H9 (cell line): Measurements from ENCODE around the gene SYNGR1. TPM values are rescaled to one million over a fixed set of nuclear protein-coding genes. Genes with fewer than 3 reads are reported as not detected.

Source experiments
- DNase-seq: peaks from one replicate; pipeline ENCODE4 v3.0.0-alpha.2; 2017
- H2AFZ ChIP-seq: one replicate; pipeline ENCODE4 v1.6.1; 2013; ENCODE audit warnings: mild to moderate bottlenecking, low read length, control low read depth, moderate library complexity
- H2AK5ac ChIP-seq: 2 replicates; pipeline ENCODE4 v1.6.1; 2013; ENCODE audit warnings: low read length, control low read depth, mixed read lengths; ENCODE audit not compliant: insufficient read length
- H2BK120ac ChIP-seq: one replicate; pipeline ENCODE4 v1.6.1; 2013; ENCODE audit warnings: low read depth, mild to moderate bottlenecking, low read length, control low read depth, inconsistent platforms; ENCODE audit not compliant: poor library complexity, severe bottlenecking
- H2BK12ac ChIP-seq: 2 replicates; pipeline ENCODE4 v1.6.1; 2013; ENCODE audit warnings: low read length, control low read depth, mixed read lengths, low read depth; ENCODE audit not compliant: insufficient read length
- H2BK15ac ChIP-seq: 2 replicates; pipeline ENCODE4 v1.6.1; 2013; ENCODE audit warnings: low read depth, low read length, control low read depth
- H2BK20ac ChIP-seq: one replicate; pipeline ENCODE4 v1.6.1; 2013; ENCODE audit warnings: low read depth, mild to moderate bottlenecking, low read length, control low read depth, inconsistent platforms; ENCODE audit not compliant: poor library complexity, severe bottlenecking
- H2BK5ac ChIP-seq: 2 replicates; pipeline ENCODE4 v1.6.1; 2013; ENCODE audit warnings: low read length, control low read depth, mixed read lengths; ENCODE audit not compliant: insufficient read length
- H3K14ac ChIP-seq: 2 replicates; pipeline ENCODE4 v1.6.1; 2013; ENCODE audit warnings: low read length, control low read depth; ENCODE audit not compliant: insufficient read depth
- H3K18ac ChIP-seq: 2 replicates; pipeline ENCODE4 v1.6.1; 2013; ENCODE audit warnings: low read depth, mild to moderate bottlenecking, mixed read lengths, low read length, control low read depth; ENCODE audit not compliant: insufficient read length
- H3K23ac ChIP-seq: 2 replicates; pipeline ENCODE4 v1.6.1; 2013; ENCODE audit warnings: low read length, control low read depth, mixed read lengths, low read depth; ENCODE audit not compliant: insufficient read length
- H3K23me2 ChIP-seq: 2 replicates; pipeline ENCODE4 v1.6.1; 2013; ENCODE audit warnings: low read depth, mild to moderate bottlenecking, mixed read lengths, low read length, control low read depth; ENCODE audit not compliant: insufficient read length, poor library complexity, severe bottlenecking
- H3K27ac ChIP-seq: 2 replicates; pipeline ENCODE4 v1.5.1; 2013; ENCODE audit warnings: low read length, control low read depth, mixed read lengths, low read depth; ENCODE audit not compliant: insufficient read length
- H3K27me3 ChIP-seq: 2 replicates; pipeline ENCODE4 v1.6.1; 2013; ENCODE audit warnings: low read length, control low read depth, inconsistent platforms; ENCODE audit not compliant: insufficient read depth
- H3K4ac ChIP-seq: 2 replicates; pipeline ENCODE4 v1.6.1; 2013; ENCODE audit warnings: low read depth, mild to moderate bottlenecking, control low read depth, inconsistent platforms, low read length, moderate library complexity
- H3K4me1 ChIP-seq: 2 replicates; pipeline ENCODE4 v1.6.1; 2013; ENCODE audit warnings: low read length, control low read depth, inconsistent platforms; ENCODE audit not compliant: insufficient read depth
- H3K4me2 ChIP-seq: 2 replicates; pipeline ENCODE4 v1.6.1; 2013; ENCODE audit warnings: low read length, control low read depth, mixed read lengths; ENCODE audit not compliant: insufficient read length, insufficient read depth
- H3K56ac ChIP-seq: 2 replicates; pipeline ENCODE4 v1.6.1; 2013; ENCODE audit warnings: low read depth, mild to moderate bottlenecking, mixed read lengths, low read length, control low read depth; ENCODE audit not compliant: insufficient read length
- H3K79me1 ChIP-seq: 2 replicates; pipeline ENCODE4 v1.6.1; 2013; ENCODE audit warnings: low read depth, mild to moderate bottlenecking, moderate library complexity, low read length, control low read depth, inconsistent platforms; ENCODE audit not compliant: insufficient read depth, poor library complexity, severe bottlenecking
- H3K79me2 ChIP-seq: 2 replicates; pipeline ENCODE4 v1.6.1; 2013; ENCODE audit warnings: low read length, control low read depth, inconsistent platforms; ENCODE audit not compliant: insufficient read depth
- H3K9ac ChIP-seq: 2 replicates; pipeline ENCODE4 v1.6.1; 2013; ENCODE audit warnings: low read length, control low read depth, mixed read lengths; ENCODE audit not compliant: insufficient read length; ENCODE audit errors: extremely low read depth
- H3K9me3 ChIP-seq: one replicate; pipeline ENCODE4 v1.6.1; 2013; ENCODE audit warnings: low read depth, low read length, inconsistent platforms; ENCODE audit not compliant: control insufficient read depth
- H3T11ph ChIP-seq: one replicate; pipeline ENCODE4 v1.6.1; 2013; ENCODE audit warnings: mild to moderate bottlenecking, low read length, control low read depth, inconsistent platforms
- H4K20me1 ChIP-seq: one replicate; pipeline ENCODE4 v1.6.1; 2013; ENCODE audit not compliant: control insufficient read depth, insufficient read length, insufficient read depth
- H4K5ac ChIP-seq: 2 replicates; pipeline ENCODE4 v1.6.1; 2013; ENCODE audit warnings: low read depth, mild to moderate bottlenecking, mixed read lengths, low read length, control low read depth; ENCODE audit not compliant: insufficient read length
- H4K8ac ChIP-seq: replicated peaks from 2 replicates; pipeline ENCODE4 v1.6.1; 2013; ENCODE audit warnings: low read length, control low read depth, mixed read lengths, low read depth; ENCODE audit not compliant: insufficient read length
- H4K91ac ChIP-seq: 2 replicates; pipeline ENCODE4 v1.6.1; 2013; ENCODE audit warnings: low read depth, mild to moderate bottlenecking, moderate library complexity, mixed read lengths, low read length, control low read depth; ENCODE audit not compliant: insufficient read length
- H3K27ac Mint-ChIP-seq, 3 experiments: 2 replicates in 2 of 3; 3 replicates in 1 of 3; pipeline ENCODE4 v1.8.0; 2020 to 2021; ENCODE audit warnings: mixed read lengths in 3 of 3, mild to moderate bottlenecking in 1 of 3, moderate library complexity in 1 of 3
- H3K27me3 Mint-ChIP-seq: 2 replicates; pipeline ENCODE4 v1.8.0; 2021; ENCODE audit warnings: low read depth, mild to moderate bottlenecking, moderate library complexity, mixed read lengths
- H3K36me3 Mint-ChIP-seq, 3 experiments: 2 replicates in 2 of 3; 3 replicates in 1 of 3; pipeline ENCODE4 v1.8.0; 2020 to 2021; ENCODE audit warnings: low read depth in 3 of 3, mixed read lengths in 3 of 3; ENCODE audit not compliant: insufficient read depth in 1 of 3
- H3K4me1 Mint-ChIP-seq, 2 experiments: 2 replicates each; pipeline ENCODE4 v1.8.0; 2020; ENCODE audit warnings: mixed read lengths in 2 of 2
- H3K4me3 Mint-ChIP-seq, 2 experiments: 2 replicates in 1 of 2; 3 replicates in 1 of 2; pipeline ENCODE4 v1.8.0; 2020 to 2021; ENCODE audit warnings: mild to moderate bottlenecking in 2 of 2, mixed read lengths in 2 of 2, moderate library complexity in 1 of 2
- H3K9me3 Mint-ChIP-seq, 2 experiments: 2 replicates in 1 of 2; 3 replicates in 1 of 2; pipeline ENCODE4 v1.8.0; 2020; ENCODE audit warnings: mild to moderate bottlenecking in 2 of 2, mixed read lengths in 2 of 2, moderate library complexity in 1 of 2
- CTCF ChIP-seq: fragments of 200-600 bp; sonication (generic); conservative IDR thresholded peaks from 3 replicates; pipeline ENCODE4 v1.8.0; 2021; ENCODE audit warnings: antibody characterized with exemption, mild to moderate bottlenecking
- WGBS: extraction: QIAGEN DNeasy Blood & Tissue Kit; methylation state at CpG from one replicate; pipeline ENCODE4 v1.1.7; 2013; ENCODE audit warnings: missing lambda C conversion rate, low lambda C conversion rate, mixed read lengths; ENCODE audit not compliant: insufficient read length; ENCODE audit errors: extremely low coverage; 5-methylcytosine and 5-hydroxymethylcytosine counted together
- total RNA-seq: library from RNA; stranded (reverse); gene quantifications from 2 replicates; pipeline ENCODE4 v1.2.1, GENCODE V29; 2021

Gene SYNGR1
- total RNA-seq, 1 experiment from 2014 or later, result 13.2 TPM

- H2BK12ac ChIP-seq, result no peak overlapping the region
- no peak overlapping the region for H3K27ac ChIP-seq
- H3K79me2 ChIP-seq, result no peaks in the 10 kb centered on the region
- Mint-ChIP-seq H3K27ac (no peak overlapping the region), H3K4me3 (no peak overlapping the region), H3K4me1 (peaks cover 8 to 14% of the 10 kb centered on the region in 2 experiments), H3K27me3 (peaks cover 10% of the 10 kb centered on the region), H3K36me3 (peaks cover 0 to 6% (median 0%) of the 10 kb centered on the region in 3 experiments; a peak in 3 of 7 replicates), H3K9me3 (peaks cover 0 to 5% of the 10 kb centered on the region in 2 experiments; a peak in 1 of 5 replicates)
- no peak for DNase-seq
- no peaks in the 10 kb centered on the region for H3K4me1 ChIP-seq
- H3K18ac ChIP-seq, result no peak overlapping the region
- no peak for TF ChIP-seq CTCF
- H3K4me2 ChIP-seq, result no peak overlapping the region
- no peak overlapping the region for H3K23ac ChIP-seq
- no peak overlapping the region for H3K9ac ChIP-seq
- H2BK15ac ChIP-seq, result no peak overlapping the region
- no peak overlapping the region for H3K14ac ChIP-seq
- H3K23me2 ChIP-seq, result no peaks in the 10 kb centered on the region
- no peaks in the 10 kb centered on the region for H3K79me1 ChIP-seq
- H4K5ac ChIP-seq, result no peak overlapping the region
- no peak overlapping the region for H2BK120ac ChIP-seq
- H3K27me3 ChIP-seq, result no peaks in the 10 kb centered on the region
- no CpG with 5 or more reads among the region's 8 CpGs for WGBS
- no peak overlapping the region for H3K4ac ChIP-seq
- H2AFZ ChIP-seq, result no peak overlapping the region
- H3T11ph ChIP-seq, result no peak overlapping the region
- no peaks in the 10 kb centered on the region for H4K20me1 ChIP-seq
- no peak overlapping the region for H3K56ac ChIP-seq
- no peaks in the 10 kb centered on the region for H3K9me3 ChIP-seq
- no peak overlapping the region for H2BK20ac ChIP-seq
- no peak overlapping the region for H2AK5ac ChIP-seq
- H4K91ac ChIP-seq, result no peak overlapping the region
- H2BK5ac ChIP-seq, result no peak overlapping the region
- H4K8ac ChIP-seq, result no peak overlapping the region
Observed at GRCh38 chr22:39381930-39382329, 32.1 kb downstream of the SYNGR1 start.
